DOHH2 (cell line): ENCODE measurements around the gene STAT5A.

ENCODE experiments used
- H3F3A ChIP-seq: fragments of 200-600 bp; sonication (generic), shearing (Covaris generic); 2 replicates; pipeline ENCODE4 v1.6.0; 2016; ENCODE audit warnings: antibody characterized with exemption, mild to moderate bottlenecking; ENCODE audit not compliant: control insufficient read depth, insufficient read depth
- H3K27ac ChIP-seq: fragments of 200-600 bp; sonication (generic); 2 replicates; pipeline ENCODE4 v1.5.1; 2014; ENCODE audit warnings: low read depth, mild to moderate bottlenecking, low read length, moderate library complexity
- H3K27me3 ChIP-seq: fragments of 200-600 bp; sonication (generic); 2 replicates; pipeline ENCODE4 v1.6.1; 2014; ENCODE audit warnings: mild to moderate bottlenecking, low read length, mixed read lengths; ENCODE audit not compliant: control insufficient read depth
- H3K36me3 ChIP-seq: fragments of 200-600 bp; sonication (generic); 2 replicates; pipeline ENCODE4 v1.6.1; 2014; ENCODE audit warnings: mild to moderate bottlenecking, low read length, moderate library complexity, mixed read lengths; ENCODE audit not compliant: control insufficient read depth
- H3K4me1 ChIP-seq: fragments of 200-600 bp; sonication (generic); 2 replicates; pipeline ENCODE4 v1.6.1; 2014; ENCODE audit warnings: mild to moderate bottlenecking, low read length, mixed read lengths; ENCODE audit not compliant: control insufficient read depth
- H3K4me2 ChIP-seq: fragments of 200-600 bp; sonication (generic); 2 replicates; pipeline ENCODE4 v1.6.0; 2014; ENCODE audit warnings: mild to moderate bottlenecking, low read length, moderate library complexity
- H3K4me3 ChIP-seq: fragments of 200-600 bp; sonication (generic); 2 replicates; pipeline ENCODE4 v1.5.1; 2014; ENCODE audit warnings: mild to moderate bottlenecking, low read length, mixed read lengths
- H3K79me2 ChIP-seq: fragments of 200-600 bp; sonication (generic); 2 replicates; pipeline ENCODE4 v1.6.1; 2014; ENCODE audit warnings: mild to moderate bottlenecking, low read length, mixed read lengths; ENCODE audit not compliant: control insufficient read depth
- H3K9me2 ChIP-seq: fragments of 200-600 bp; sonication (generic); replicated peaks from 2 replicates; pipeline ENCODE4 v1.6.1; 2014; ENCODE audit warnings: mild to moderate bottlenecking, low read length, mixed read lengths; ENCODE audit not compliant: control insufficient read depth
- H3K9me3 ChIP-seq: fragments of 200-600 bp; sonication (generic); 2 replicates; pipeline ENCODE4 v1.6.1; 2014; ENCODE audit warnings: antibody characterized with exemption, low read length, mixed read lengths; ENCODE audit not compliant: control insufficient read depth, insufficient read depth
- H4K20me1 ChIP-seq: fragments of 200-600 bp; sonication (generic); 2 replicates; pipeline ENCODE4 v1.6.0; 2014; ENCODE audit warnings: low read depth, mild to moderate bottlenecking, antibody characterized with exemption, low read length, moderate library complexity; ENCODE audit not compliant: control insufficient read depth, insufficient read depth
- EZH2phosphoT487 ChIP-seq: fragments of 200-600 bp; sonication (generic); IDR thresholded peaks from 2 replicates; pipeline ENCODE4 v1.6.1; 2017; ENCODE audit warnings: borderline replicate concordance, mild to moderate bottlenecking, antibody characterized with exemption, low read length, moderate library complexity, mixed read lengths
- TF ChIP-seq, protein P1 (sequence below): fragments of 200-600 bp; sonication (generic); IDR thresholded peaks from one replicate; pipeline ENCODE4 v1.5.1; 2014; ENCODE audit warnings: antibody characterized with exemption, mild to moderate bottlenecking, low read depth, low read length; ENCODE audit not compliant: poor library complexity, severe bottlenecking

STAT5A gene

DNA sequence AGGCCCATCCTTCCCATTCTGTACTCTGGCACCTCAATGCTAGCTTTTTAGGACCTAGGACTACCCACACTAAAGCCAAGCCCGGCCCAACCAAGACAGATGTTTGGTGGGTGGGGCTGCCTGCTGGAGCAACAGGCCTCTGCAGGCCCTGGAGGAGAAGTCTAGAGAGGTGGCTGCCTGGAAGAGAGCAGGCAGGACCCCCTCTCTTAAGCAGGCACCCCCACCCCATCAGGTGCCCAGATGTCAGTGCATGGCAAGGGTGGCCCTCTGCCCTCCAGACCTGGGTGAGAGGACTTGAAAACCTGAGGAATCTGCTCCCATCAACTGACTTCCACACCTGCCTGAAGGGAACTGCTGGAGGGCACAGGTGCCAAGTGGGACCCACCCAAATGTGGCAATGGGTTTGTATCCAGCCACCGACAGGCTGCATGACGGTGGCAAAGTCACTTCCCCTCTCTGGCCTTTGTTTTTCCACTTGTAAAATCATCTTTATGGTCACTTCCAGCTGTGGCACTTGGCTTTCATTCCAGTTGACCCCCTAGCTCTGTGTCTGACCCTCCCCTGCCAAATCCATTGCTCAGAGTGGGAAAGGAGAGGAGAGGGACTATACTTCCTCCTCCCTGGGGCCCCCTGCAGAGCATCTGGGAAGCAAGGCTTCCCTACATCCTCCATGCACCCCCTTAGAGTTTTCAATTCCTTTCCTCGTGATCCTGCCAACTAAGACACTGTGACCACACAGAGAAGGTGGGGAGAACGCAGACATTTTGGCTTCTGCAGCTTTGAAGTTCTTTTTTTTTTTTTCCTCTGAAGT, 1.7 kb upstream of the STAT5A start:
- Histone ChIP-seq H3K4me2 (peak overlapping the region; percentile 85), H3K4me3 (peak overlapping the region; percentile 74)

DNA sequence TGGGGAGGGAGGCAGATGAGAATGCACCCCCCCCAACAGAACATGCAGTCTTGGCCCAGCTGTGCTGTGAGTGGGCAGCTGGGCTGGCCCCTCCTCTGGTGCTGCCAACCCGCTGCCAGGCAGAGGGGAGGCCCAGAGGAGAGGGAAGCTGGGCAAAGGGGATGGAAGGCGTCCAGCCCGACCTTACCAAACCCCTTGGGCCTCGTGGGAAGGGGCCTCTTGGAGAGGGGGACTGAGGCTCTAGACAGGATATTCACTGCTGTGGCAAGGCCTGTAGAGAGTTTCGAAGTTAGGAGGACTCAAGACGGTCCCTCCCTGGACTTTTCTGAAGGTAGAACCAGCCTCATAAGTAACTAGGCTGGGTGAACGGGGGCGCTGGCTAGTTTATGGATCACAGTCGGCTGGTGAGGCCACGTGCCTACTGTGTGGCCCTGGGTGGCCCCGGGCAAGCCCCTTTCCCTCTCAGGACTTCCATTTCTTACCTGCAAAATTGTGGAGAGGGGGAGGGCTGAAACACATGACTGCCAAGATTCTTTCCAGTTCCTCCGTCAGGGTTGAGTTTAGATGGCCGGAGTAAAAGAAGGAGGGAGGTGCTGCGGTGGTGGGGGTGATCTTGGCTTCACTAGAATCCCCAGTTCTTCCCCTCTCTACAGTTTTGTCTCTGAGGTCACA, 857 bp upstream of the STAT5A start:
- Histone ChIP-seq H3K4me2 (peak overlapping the region; percentile 85), H4K20me1 (no peaks in the 10 kb centered on the region; the same call in 1 of the 2 replicates), H3K9me2 (no peaks in the 10 kb centered on the region), H3K4me3 (peak overlapping the region; percentile 74), H3K4me1 (peaks cover 50% of the 10 kb centered on the region), H3K27me3 (peaks cover 11% of the 10 kb centered on the region; the same call in 1 of the 2 replicates), H3F3A (no peaks in the 10 kb centered on the region), H3K79me2 (no peaks in the 10 kb centered on the region; the same call in 1 of the 2 replicates), H3K9me3 (no peaks in the 10 kb centered on the region), H3K27ac (peak overlapping the region; percentile 38), H3K36me3 (no peaks in the 10 kb centered on the region)
- no peak for TF ChIP-seq EZH2phosphoT487
- TF ChIP-seq, protein P1, sequence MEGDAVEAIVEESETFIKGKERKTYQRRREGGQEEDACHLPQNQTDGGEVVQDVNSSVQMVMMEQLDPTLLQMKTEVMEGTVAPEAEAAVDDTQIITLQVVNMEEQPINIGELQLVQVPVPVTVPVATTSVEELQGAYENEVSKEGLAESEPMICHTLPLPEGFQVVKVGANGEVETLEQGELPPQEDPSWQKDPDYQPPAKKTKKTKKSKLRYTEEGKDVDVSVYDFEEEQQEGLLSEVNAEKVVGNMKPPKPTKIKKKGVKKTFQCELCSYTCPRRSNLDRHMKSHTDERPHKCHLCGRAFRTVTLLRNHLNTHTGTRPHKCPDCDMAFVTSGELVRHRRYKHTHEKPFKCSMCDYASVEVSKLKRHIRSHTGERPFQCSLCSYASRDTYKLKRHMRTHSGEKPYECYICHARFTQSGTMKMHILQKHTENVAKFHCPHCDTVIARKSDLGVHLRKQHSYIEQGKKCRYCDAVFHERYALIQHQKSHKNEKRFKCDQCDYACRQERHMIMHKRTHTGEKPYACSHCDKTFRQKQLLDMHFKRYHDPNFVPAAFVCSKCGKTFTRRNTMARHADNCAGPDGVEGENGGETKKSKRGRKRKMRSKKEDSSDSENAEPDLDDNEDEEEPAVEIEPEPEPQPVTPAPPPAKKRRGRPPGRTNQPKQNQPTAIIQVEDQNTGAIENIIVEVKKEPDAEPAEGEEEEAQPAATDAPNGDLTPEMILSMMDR = no peak

More for the DNA sequence above, 1.7 kb upstream of the STAT5A start:
- H3K4me1 ChIP-seq = peaks cover 50% of the 10 kb centered on the region
- no peaks in the 10 kb centered on the region for H3F3A ChIP-seq
- no peaks in the 10 kb centered on the region; the same call in 1 of the 2 replicates for H3K79me2 ChIP-seq
- peaks cover 11% of the 10 kb centered on the region; the same call in 1 of the 2 replicates for H3K27me3 ChIP-seq
- no peak for TF ChIP-seq EZH2phosphoT487
- TF ChIP-seq, protein P1 = no peak
- H3K9me2 ChIP-seq = no peaks in the 10 kb centered on the region
- H3K27ac ChIP-seq = peak overlapping the region; percentile 38; the same call in 1 of the 2 replicates
- no peaks in the 10 kb centered on the region for H3K9me3 ChIP-seq
- no peaks in the 10 kb centered on the region for H3K36me3 ChIP-seq
- no peaks in the 10 kb centered on the region; the same call in 1 of the 2 replicates for H4K20me1 ChIP-seq

DNA sequence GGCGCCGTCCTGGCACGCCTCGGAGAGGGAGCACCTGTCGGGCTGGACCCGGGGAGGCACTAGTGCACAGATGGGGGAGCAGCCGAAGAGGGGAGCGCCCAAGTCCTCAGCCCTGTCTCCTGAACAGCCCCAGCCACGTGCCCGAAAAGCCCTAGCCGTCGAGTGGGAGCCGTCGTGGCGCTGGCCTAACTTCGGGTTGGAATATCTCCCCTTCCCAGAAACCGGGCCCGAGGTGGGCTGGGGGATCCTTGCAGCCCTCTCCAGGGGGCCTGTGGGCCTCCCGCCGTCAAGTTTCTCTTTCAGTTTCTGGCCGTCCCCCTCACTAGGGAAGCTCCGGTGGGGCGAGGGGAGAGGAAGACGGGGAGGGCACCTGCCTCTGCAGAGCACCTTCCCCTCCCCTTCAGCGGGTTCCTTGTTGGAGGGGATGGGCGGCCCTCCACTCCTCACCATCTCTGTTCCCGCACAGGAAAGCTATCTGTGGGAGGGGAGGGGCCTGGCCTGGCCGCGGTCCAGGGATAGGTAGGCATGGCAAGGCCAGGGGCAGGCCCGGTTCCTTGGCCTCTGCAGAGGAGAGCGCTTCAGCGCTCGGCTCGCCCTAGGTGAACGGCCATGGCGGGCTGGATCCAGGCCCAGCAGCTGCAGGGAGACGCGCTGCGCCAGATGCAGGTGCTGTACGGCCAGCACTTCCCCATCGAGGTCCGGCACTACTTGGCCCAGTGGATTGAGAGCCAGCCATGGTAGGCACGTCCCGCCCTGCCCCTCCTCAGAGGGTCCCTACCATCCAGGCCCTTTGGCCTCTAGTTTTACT, 709 bp downstream of the STAT5A start:
- no peaks in the 10 kb centered on the region for H3K9me3 ChIP-seq
- no peaks in the 10 kb centered on the region for H3K9me2 ChIP-seq
- H4K20me1 ChIP-seq = no peaks in the 10 kb centered on the region; the same call in 1 of the 2 replicates
- H3K36me3 ChIP-seq = no peaks in the 10 kb centered on the region
- TF ChIP-seq, protein P1 = no peak
- no peak for TF ChIP-seq EZH2phosphoT487
- H3K4me2 ChIP-seq = peak overlapping the region; percentile 85
- peak overlapping the region; percentile 74 for H3K4me3 ChIP-seq
- peaks cover 11% of the 10 kb centered on the region; the same call in 1 of the 2 replicates for H3K27me3 ChIP-seq
- H3K79me2 ChIP-seq = no peaks in the 10 kb centered on the region; the same call in 1 of the 2 replicates
- H3F3A ChIP-seq = no peaks in the 10 kb centered on the region
- H3K4me1 ChIP-seq = peaks cover 50% of the 10 kb centered on the region
- no peak overlapping the region for H3K27ac ChIP-seq
